Activated naive CD4-positive, alpha-beta T cell treated with anti-CD3 and anti-CD28 coated beads, Interleukin-2, amount 10 ng/mL, durations not matched to agents 7 days and 5 days (primary cell): ENCODE results near the gene DRAXIN.

Experiments
- CTCF ChIA-PET: fragments of 350-600 bp; sonication (Branson Sonifier 250); formaldehyde crosslinking; loops from one replicate; lab custom pipeline; 2021; ENCODE audit warnings: antibody characterized with exemption; lab: Charles Lee
- DNase-seq: peaks from one replicate; pipeline ENCODE4 v3.0.0-alpha.2; 2020
- H3K27ac Mint-ChIP-seq: one replicate; pipeline ENCODE4 v1.8.0; 2021; ENCODE audit warnings: mild to moderate bottlenecking, moderate library complexity, mixed read lengths
- H3K27me3 Mint-ChIP-seq: one replicate; pipeline ENCODE4 v1.8.0; 2021; ENCODE audit warnings: mild to moderate bottlenecking, mixed read lengths
- H3K36me3 Mint-ChIP-seq: one replicate; pipeline ENCODE4 v1.8.0; 2021; ENCODE audit warnings: mixed read lengths
- H3K4me1 Mint-ChIP-seq: one replicate; pipeline ENCODE4 v1.8.0; 2021; ENCODE audit warnings: mixed read lengths
- H3K4me3 Mint-ChIP-seq: one replicate; pipeline ENCODE4 v1.8.0; 2021; ENCODE audit warnings: mild to moderate bottlenecking, moderate library complexity, mixed read lengths
- H3K9me3 Mint-ChIP-seq: one replicate; pipeline ENCODE4 v1.8.0; 2021; ENCODE audit warnings: mixed read lengths

The DRAXIN gene

DNA sequence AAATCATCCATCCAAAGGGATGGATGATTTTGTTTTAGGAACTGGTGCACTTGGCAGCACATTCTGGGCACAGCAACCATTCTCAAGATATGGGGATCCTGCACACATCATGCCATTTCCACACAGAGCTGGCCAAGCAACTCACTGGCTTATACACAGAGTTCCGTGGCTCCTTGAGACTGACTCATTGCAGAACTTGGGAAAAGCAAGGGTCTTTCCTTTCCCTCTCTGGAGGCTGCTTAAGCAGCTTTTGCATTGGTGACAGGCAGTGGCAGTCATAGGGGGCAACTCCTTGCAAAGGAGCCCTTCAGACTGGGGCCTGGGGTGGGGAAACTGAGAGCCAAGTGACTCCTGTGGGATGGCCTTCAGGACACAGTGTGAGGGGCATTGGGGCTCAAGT, 8.7 kb upstream of the DRAXIN start:
- no peak overlapping the region for H3K4me3 Mint-ChIP-seq
- H3K36me3 Mint-ChIP-seq: peaks cover 3% of the 10 kb centered on the region
- H3K4me1 Mint-ChIP-seq: peaks cover 21% of the 10 kb centered on the region
- peaks cover 59% of the 10 kb centered on the region for H3K27me3 Mint-ChIP-seq
- no peaks in the 10 kb centered on the region for H3K9me3 Mint-ChIP-seq
- no peak for DNase-seq
- H3K27ac Mint-ChIP-seq: no peak overlapping the region
- CTCF ChIA-PET: interaction anchor here (0.8 to 1.5 kb wide), 3 partner anchors 8 to 18 kb away, joined by 3 to 4 read pairs (median 4); no protein-coding TSS in a partner anchor

DNA sequence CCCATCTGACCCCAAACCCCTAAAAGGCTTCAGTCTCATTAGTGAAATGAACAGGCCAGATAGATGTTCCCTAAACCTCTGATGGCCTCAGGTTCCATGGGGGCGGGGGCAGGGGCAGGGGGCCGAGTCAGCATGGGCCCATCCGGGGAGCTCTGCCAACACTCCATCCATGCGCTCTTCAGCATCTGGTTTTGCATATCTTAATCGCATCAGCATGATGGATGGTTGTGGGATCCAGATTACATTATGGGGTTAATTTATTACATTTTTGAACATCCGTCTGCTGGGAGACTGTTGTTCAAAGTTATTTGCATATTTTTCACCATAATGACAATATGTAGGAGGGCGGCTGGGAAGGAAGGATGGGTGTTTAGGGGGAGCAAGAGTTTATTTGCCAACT, 7.4 kb upstream of the DRAXIN start:
- no peaks in the 10 kb centered on the region for H3K36me3 Mint-ChIP-seq

DNA sequence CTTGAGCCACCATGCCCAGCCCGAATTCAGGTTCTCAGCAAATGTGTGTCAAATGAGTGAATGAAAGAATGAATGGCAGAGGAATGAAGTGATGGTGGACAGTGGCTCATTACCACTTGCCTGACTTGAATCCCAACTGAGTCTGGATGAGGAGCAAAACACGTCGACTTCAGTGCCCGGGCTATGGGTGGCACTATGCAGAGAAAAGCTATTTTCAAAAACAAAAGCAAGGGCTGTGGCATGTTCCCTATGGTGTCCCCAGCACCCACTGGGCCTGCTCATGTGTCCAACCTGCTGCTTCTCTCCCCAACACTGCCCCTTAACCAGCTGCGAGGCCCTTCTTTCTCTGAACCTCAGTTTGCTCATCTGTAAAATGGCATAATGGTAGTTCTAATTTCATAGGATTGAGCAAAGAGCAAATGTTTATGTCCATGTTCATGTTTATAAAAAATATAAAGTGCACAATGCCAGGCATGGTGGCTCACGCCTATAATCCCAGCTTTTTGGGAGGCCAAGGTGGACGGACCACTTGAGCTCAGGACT, 6.2 kb upstream of the DRAXIN start:
- Mint-ChIP-seq H3K9me3 (no peaks in the 10 kb centered on the region), H3K4me3 (no peak overlapping the region), H3K27ac (no peak overlapping the region), H3K36me3 (no peaks in the 10 kb centered on the region), H3K4me1 (peaks cover 10% of the 10 kb centered on the region), H3K27me3 (peaks cover 84% of the 10 kb centered on the region)
- CTCF ChIA-PET: interaction anchor here (0.6 to 2.2 kb wide), 3 partner anchors 10 to 383 kb away, joined by 3 to 6 read pairs (median 3); no protein-coding TSS in a partner anchor
- no peak for DNase-seq

More for the DNA sequence above, 7.4 kb upstream of the DRAXIN start:
- Mint-ChIP-seq H3K27me3 (peaks cover 72% of the 10 kb centered on the region), H3K9me3 (no peaks in the 10 kb centered on the region), H3K4me1 (peaks cover 17% of the 10 kb centered on the region), H3K27ac (no peak overlapping the region), H3K4me3 (no peak overlapping the region)
- CTCF ChIA-PET: no interaction called here
- DNase-seq: no peak

DNA sequence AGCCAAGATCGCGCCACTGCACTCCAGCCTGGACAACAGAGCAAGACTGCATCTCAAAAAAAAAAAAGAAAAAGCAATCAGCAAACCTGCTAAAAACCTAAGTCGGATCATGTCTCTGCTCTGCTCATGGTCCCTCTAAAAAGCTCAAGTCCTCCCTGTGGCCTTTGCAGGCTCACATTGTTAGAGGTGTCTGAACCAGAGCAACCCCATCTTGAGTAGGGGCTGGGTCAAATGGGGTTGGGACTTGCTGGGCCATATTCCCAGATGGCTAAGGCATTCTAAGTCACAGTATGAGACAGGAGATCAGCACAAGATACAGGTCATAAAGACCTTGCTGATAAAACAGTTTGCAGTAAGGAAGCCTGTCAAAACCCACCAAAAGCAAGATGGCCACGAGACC, 3.0 kb upstream of the DRAXIN start:
- Mint-ChIP-seq H3K27me3 (peaks cover 93% of the 10 kb centered on the region), H3K4me1 (peaks cover 22% of the 10 kb centered on the region), H3K36me3 (no peaks in the 10 kb centered on the region), H3K27ac (no peak overlapping the region), H3K9me3 (no peaks in the 10 kb centered on the region), H3K4me3 (no peak overlapping the region)
- CTCF ChIA-PET: no interaction called here
- DNase-seq: no peak

DNA sequence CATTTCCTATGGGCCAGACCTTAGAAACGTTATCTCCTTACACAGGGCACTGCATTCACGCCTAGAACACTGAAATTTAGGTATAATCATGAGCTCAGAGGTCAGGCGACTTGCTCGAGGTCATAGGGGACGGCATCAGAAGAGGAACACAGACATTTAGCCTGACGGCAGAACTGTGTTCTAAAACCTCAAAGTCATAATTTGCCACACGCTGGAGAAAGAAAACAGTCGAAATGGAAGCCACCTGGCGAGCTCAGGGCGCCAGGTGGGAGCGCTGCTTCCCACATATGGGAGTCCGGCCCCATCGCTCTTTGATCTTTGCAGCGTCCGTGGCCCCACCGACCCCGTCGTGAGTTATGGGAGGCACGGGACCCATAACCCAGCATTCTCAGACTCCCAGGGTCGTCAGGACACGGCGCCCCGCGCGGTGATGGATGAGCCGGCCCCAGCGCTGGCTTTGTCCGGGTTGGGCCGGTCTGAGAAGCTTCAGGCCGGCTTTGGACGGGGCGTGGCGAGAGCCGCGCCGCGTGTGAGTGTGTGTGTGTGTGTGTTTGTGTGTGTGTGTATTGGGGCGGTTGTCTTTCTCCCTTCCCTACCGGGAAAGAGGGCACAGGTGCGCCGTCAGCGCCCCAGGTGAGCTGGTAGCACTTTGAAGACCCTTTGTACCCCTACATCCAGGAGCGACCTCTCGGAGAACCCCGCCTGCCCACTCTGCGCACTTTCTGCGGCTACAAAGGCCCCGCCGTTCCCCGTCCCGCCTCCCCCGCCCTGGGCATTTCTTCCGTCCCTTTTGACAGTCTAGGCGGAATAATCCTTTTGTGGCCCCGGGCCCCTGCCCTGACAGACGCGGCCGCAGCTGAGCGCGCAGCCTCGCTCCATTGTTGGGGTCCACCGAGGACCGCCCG, 861 bp upstream of the DRAXIN start:
- no peak for DNase-seq
- peaks cover 89% of the 10 kb centered on the region for H3K27me3 Mint-ChIP-seq
- CTCF ChIA-PET: interaction anchor here (1.0 to 1.4 kb wide), 3 partner anchors 8 to 30 kb away, joined by 3 to 4 read pairs (median 4); no protein-coding TSS in a partner anchor
- peaks cover 27% of the 10 kb centered on the region for H3K4me1 Mint-ChIP-seq
- H3K27ac Mint-ChIP-seq: no peak overlapping the region
- no peaks in the 10 kb centered on the region for H3K36me3 Mint-ChIP-seq
- no peaks in the 10 kb centered on the region for H3K9me3 Mint-ChIP-seq
- peak overlapping the region; percentile 35 for H3K4me3 Mint-ChIP-seq

DNA sequence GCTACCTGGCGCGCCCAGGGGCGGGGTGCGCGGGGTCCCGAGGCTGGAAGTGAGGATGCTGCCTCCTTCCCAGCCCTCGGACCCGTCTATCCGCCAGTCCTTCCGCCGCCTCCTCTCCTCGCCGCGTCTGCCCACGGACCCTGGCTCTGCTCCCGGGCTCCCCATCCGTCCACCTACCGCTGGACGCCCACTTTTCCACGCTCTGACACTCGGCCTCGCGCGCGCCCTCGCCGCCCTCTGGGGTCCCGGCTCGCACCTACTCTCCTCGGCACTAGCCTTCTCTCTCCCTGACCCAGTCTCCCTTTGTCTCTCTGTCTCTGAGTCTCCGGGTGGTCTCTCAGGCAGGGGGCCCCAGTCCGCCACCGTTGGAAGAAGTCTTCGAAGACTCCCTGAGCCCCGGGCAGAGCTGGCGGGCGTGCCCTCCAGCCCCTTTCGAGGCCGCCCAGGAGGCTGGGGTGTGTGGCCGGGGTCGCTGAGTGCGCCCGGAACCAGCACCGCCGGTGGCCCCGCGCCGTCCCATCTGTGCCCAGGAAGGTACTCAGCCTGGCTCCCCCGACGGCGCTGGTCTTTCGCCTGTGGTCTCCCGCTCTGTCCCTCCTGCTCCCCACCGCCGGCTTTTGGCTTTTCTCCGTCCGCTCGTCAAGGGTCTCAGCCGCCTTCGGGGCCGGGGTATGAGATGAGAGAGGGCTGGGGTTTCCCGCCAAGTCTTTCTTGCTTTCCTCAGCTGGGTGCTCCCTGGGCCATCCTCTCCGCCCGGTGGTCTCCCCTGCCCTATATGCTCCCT, 610 bp downstream of the DRAXIN start:
- Mint-ChIP-seq H3K9me3 (no peaks in the 10 kb centered on the region), H3K4me1 (peaks cover 27% of the 10 kb centered on the region), H3K27ac (peak overlapping the region; percentile 74), H3K36me3 (no peaks in the 10 kb centered on the region), H3K27me3 (peaks cover 93% of the 10 kb centered on the region), H3K4me3 (peak overlapping the region; percentile 52)
- no peak for DNase-seq
- CTCF ChIA-PET: no interaction called here

DNA sequence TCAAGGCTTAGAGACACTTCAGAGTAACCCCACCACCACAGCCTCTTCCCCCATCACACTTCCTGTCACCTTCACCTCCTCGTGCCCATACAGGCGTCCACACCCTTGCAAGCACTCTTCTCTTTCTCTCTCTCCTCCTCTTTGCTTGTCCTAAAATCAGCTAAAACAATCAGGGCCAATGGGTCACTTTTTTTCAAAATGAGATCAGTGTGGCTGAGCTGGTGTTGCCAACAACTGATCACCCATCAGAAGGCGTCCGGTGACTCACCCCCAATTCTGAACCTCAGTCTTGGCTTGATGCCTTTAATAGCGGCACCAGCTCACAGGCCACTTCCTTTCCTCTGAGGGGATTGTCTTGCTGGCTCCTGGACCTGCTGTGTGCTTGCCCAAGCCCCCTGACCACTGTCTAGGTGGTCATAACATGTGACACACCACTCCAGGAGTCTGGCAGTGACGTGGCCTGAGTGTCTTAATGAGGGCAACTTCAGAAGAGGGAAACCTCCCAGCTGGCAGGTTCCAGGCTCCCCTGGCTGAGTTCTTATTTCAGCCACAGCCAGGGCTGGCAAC, 1.6 kb downstream of the DRAXIN start:
- H3K27me3 Mint-ChIP-seq: peaks cover 90% of the 10 kb centered on the region
- peak overlapping the region; percentile 47 for H3K4me3 Mint-ChIP-seq
- peak; percentile 54 for DNase-seq
- H3K4me1 Mint-ChIP-seq: peaks cover 27% of the 10 kb centered on the region
- H3K36me3 Mint-ChIP-seq: no peaks in the 10 kb centered on the region
- H3K27ac Mint-ChIP-seq: no peak overlapping the region
- CTCF ChIA-PET: interaction anchor here (1.0 kb wide), 1 partner anchor 11 kb away, joined by 3 read pairs; no protein-coding TSS in a partner anchor
- H3K9me3 Mint-ChIP-seq: no peaks in the 10 kb centered on the region

DNA sequence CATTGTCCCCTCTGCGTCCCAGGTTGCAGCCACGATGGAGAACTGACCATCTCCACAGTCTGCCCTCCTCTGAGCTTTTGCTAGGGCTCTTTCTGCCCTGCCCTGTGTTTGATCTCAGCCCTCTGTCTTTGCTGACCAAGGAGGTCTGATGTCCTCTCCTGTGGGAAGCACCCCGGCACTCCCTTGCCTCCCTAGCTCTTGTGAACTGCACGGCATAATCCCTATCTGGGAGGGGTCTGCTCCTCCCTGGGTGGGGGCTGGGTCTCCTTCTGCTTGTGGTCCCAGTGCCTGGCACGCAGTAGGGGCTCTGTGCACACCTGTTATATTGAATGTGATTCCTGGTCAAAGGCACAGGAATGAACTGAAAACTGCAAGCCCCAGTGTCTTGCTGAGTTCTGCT, 2.4 kb downstream of the DRAXIN start:
- H3K36me3 Mint-ChIP-seq: no peaks in the 10 kb centered on the region
- H3K4me3 Mint-ChIP-seq: no peak overlapping the region
- H3K27ac Mint-ChIP-seq: no peak overlapping the region
- CTCF ChIA-PET: no interaction called here
- peaks cover 90% of the 10 kb centered on the region for H3K27me3 Mint-ChIP-seq
- peaks cover 27% of the 10 kb centered on the region for H3K4me1 Mint-ChIP-seq
- no peaks in the 10 kb centered on the region for H3K9me3 Mint-ChIP-seq
- no peak for DNase-seq

DNA sequence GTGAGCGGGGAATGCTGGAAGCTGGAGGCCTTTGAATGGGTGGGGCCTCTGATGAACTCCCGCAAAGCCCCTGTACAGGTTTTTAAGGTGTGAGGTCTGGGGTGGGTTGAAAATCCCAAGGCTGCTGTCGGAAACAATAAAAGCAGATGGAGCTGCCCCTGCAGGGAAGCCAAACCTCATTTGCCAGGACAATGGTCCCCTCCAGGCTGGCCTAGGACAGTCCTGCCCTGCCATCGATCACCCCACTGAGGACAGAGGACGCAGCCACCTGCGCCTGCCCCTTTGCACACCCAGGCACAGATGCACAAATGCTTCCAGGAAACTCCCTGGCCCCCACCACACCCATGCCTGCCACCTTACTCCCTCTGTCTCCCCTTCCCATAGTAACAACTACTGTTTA, 4.4 kb downstream of the DRAXIN start:
- Mint-ChIP-seq H3K36me3 (no peaks in the 10 kb centered on the region), H3K27ac (no peak overlapping the region), H3K4me3 (no peak overlapping the region), H3K9me3 (no peaks in the 10 kb centered on the region), H3K27me3 (peaks cover 80% of the 10 kb centered on the region), H3K4me1 (peaks cover 20% of the 10 kb centered on the region)
- DNase-seq: no peak
- CTCF ChIA-PET: interaction anchor here (1.0 to 2.1 kb wide), 5 partner anchors 10 to 46 kb away, joined by 3 to 6 read pairs (median 4); no protein-coding TSS in a partner anchor

DNA sequence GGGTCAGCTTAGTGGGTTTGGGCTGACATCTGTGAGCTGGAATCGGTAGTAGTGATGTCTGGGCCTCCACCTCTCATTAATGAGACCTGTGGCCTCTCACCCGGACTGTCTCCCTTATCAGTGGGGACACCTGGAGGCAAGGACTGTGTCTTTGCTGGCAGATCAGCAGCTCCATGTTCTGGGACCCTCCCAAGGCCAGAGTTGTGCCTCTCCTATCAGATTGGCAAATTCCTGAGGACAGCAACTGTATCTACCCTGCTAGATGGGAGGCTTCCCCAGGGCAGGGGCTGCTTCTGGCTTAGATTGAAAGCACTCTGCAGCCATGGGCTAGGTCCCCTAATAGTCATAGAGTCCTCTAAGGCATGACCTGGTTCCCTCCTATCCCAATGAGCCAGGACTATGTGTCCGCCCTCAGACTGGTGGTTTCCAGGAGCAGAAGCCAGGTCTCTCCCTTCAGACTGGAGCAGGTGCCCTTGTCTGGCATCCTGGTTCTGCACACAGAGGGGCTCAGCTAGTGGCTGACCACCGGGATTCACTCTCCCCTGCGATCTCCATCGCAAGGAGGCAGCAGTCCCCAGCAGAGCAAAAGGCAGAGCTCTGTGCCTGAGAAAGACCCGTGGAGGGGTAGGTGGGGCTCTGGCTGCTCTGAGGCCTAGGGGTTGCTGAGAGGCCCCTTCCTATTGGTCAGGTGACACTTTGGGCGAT, 5.8 kb downstream of the DRAXIN start:
- Mint-ChIP-seq H3K27me3 (peaks cover 68% of the 10 kb centered on the region), H3K27ac (no peak overlapping the region), H3K36me3 (no peaks in the 10 kb centered on the region), H3K9me3 (no peaks in the 10 kb centered on the region), H3K4me1 (peaks cover 17% of the 10 kb centered on the region), H3K4me3 (no peak overlapping the region)
- no peak for DNase-seq
- CTCF ChIA-PET: interaction anchor here (0.9 to 1.0 kb wide), 2 partner anchors 22 to 34 kb away, joined by 3 to 4 read pairs; partner anchors contain the start of gene FBXO6

DNA sequence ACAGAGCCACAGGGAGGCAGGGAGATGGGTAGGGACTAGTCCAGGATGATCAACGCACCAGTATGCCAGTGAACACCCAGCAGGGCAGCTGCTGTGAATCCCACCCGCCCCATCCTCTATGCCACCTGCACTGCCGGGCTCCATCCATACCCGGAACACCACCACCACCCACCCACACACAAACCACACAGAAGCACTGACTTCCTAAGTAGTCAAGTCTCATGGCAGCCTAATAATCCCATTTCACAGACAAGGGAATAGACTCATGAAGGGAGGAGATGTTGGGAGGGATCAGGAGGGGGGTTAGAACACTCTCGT, 6.3 kb downstream of the DRAXIN start:
- H3K27ac Mint-ChIP-seq: no peak overlapping the region
- CTCF ChIA-PET: no interaction called here

DNA sequence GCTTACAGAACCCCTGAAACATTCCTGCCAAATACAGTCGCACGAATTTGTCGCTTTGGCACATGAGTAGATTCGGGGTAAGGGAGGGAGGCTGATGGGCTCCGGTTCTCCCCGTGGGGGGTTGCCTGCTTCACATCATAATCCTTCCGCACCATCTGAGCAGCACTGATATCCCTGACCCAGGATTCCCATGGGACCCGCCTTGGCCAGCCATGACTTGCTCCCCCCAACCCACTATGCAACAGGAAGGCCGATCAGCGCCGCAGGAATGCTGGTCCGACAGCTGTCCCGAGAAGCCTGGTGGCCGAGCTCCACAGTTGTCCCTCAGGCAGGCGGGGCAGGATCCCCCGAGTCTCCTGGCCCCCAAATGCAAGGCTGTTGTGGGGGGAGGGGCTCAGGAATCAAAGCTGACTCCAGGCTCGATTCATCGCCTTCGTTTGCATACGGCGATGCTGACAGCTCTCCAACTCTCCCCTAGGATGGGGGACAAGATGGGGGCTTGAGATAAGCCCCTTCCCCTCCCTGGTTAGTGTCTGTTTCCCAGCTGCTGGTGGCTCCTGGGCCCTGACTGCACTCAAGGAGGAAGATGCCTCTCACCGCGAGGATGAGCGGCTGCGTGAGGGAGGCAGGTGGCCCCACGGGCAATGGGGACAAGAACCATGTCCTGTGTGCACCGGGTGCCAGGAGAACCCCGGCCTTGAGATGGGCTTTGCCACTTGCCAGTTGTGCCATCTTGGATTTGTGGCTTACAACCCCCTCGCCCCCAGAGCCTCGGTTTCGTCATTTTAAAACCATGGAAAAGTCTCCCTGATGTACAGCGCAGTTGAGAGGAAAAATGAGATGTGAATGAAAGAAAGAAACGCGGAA, 9.3 kb downstream of the DRAXIN start:
- no peaks in the 10 kb centered on the region for H3K36me3 Mint-ChIP-seq
- H3K27ac Mint-ChIP-seq: no peak overlapping the region
- peaks cover 66% of the 10 kb centered on the region for H3K27me3 Mint-ChIP-seq
- no peak overlapping the region for H3K4me3 Mint-ChIP-seq
- no peaks in the 10 kb centered on the region for H3K9me3 Mint-ChIP-seq
- no peak for DNase-seq
- no peaks in the 10 kb centered on the region for H3K4me1 Mint-ChIP-seq
- CTCF ChIA-PET: no interaction called here

More for the DNA sequence above, 6.3 kb downstream of the DRAXIN start:
- no peak overlapping the region for H3K4me3 Mint-ChIP-seq
- no peaks in the 10 kb centered on the region for H3K36me3 Mint-ChIP-seq
- peaks cover 63% of the 10 kb centered on the region for H3K27me3 Mint-ChIP-seq
- DNase-seq: no peak
- no peaks in the 10 kb centered on the region for H3K9me3 Mint-ChIP-seq
- H3K4me1 Mint-ChIP-seq: peaks cover 12% of the 10 kb centered on the region

DNA sequence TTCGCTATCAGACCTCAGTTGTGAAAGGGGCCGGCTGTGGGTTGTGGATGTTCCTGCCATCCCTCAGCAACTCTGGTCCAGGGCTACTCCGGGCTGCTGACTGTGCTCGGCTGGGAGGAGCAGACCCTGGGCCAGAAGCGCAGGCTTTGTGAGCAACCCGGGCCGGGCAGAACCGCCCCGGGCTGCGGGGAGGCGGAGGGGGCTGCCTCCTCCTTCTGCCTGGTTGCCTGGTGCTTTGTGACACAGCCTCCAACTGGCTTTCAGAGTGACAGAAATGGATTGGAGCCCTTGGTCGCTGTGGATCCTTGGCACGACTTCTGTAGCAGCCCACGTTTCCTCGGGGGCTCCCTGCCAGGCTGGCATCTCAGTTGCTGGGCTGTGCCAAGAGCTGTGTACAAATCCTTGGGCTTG, 10.0 kb downstream of the DRAXIN start:
- CTCF ChIA-PET: no interaction called here
- Mint-ChIP-seq H3K27me3 (peaks cover 60% of the 10 kb centered on the region), H3K4me3 (no peak overlapping the region), H3K27ac (no peak overlapping the region), H3K9me3 (no peaks in the 10 kb centered on the region), H3K36me3 (no peaks in the 10 kb centered on the region), H3K4me1 (no peaks in the 10 kb centered on the region)
- DNase-seq: no peak
